Gastrocnemius medialis (tissue), 4 donors: ENCODE results near the gene CYP2R1.

ENCODE experiments used
- POLR2A ChIP-seq, 2 donors: fragments of 450-650 bp; IDR thresholded peaks; one replicate each; pipeline ENCODE4 v1.6.1; 2017; ENCODE audit warnings: antibody characterized with exemption in 2 of 2, mild to moderate bottlenecking in 2 of 2, moderate library complexity in 2 of 2
- TF ChIP-seq, protein P1 (sequence below), 5 experiments: fragments of 450-650 bp in 3 of 5; fragments of 200-600 bp in 2 of 5; sonication (generic) in 2 of 5; IDR thresholded peaks in 4 of 5; conservative IDR thresholded peaks in 1 of 5; 1 replicate in 4 of 5; 2 replicates in 1 of 5; pipeline ENCODE4 v1.5.1; 2016 to 2019; ENCODE audit warnings: antibody characterized with exemption in 5 of 5, mild to moderate bottlenecking in 3 of 5, moderate library complexity in 3 of 5

DNA sequence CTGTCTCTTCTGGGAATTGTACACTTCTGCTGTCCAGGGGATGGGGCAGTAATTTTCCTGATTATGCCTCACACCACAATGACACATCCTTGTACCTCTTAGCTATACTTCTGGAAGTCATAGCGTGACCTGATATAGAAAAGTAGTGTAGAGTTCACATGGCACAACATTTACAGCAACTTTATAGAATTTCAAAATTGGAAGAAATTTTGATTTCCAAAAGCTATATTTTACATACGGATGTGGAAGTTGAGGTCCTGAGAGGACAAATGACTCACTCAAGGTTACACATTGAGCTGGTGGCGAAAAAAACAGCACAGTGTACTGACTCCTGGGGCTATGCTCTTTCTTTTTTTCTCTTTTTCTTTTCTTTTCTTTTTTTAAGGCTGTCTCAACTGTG, 6.3 kb upstream of the CYP2R1 start:
- no peak for TF ChIP-seq POLR2A (IDR thresholded peaks at IDR 0.05)
- TF ChIP-seq, protein P1, sequence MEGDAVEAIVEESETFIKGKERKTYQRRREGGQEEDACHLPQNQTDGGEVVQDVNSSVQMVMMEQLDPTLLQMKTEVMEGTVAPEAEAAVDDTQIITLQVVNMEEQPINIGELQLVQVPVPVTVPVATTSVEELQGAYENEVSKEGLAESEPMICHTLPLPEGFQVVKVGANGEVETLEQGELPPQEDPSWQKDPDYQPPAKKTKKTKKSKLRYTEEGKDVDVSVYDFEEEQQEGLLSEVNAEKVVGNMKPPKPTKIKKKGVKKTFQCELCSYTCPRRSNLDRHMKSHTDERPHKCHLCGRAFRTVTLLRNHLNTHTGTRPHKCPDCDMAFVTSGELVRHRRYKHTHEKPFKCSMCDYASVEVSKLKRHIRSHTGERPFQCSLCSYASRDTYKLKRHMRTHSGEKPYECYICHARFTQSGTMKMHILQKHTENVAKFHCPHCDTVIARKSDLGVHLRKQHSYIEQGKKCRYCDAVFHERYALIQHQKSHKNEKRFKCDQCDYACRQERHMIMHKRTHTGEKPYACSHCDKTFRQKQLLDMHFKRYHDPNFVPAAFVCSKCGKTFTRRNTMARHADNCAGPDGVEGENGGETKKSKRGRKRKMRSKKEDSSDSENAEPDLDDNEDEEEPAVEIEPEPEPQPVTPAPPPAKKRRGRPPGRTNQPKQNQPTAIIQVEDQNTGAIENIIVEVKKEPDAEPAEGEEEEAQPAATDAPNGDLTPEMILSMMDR (IDR thresholded peaks at IDR 0.05 in 4 of 5, conservative IDR thresholded peaks at IDR 0.05 in 1 of 5), result no peak
